IPS DF 4.7 (cell line): ENCODE data around the gene TRIM28.

Source experiments
- DNase-seq: peaks from one replicate; pipeline ENCODE4 v3.0.0-alpha.2; 2013; ENCODE audit warnings: low spot score; ENCODE audit errors: extremely low read depth

The TRIM28 gene

DNA sequence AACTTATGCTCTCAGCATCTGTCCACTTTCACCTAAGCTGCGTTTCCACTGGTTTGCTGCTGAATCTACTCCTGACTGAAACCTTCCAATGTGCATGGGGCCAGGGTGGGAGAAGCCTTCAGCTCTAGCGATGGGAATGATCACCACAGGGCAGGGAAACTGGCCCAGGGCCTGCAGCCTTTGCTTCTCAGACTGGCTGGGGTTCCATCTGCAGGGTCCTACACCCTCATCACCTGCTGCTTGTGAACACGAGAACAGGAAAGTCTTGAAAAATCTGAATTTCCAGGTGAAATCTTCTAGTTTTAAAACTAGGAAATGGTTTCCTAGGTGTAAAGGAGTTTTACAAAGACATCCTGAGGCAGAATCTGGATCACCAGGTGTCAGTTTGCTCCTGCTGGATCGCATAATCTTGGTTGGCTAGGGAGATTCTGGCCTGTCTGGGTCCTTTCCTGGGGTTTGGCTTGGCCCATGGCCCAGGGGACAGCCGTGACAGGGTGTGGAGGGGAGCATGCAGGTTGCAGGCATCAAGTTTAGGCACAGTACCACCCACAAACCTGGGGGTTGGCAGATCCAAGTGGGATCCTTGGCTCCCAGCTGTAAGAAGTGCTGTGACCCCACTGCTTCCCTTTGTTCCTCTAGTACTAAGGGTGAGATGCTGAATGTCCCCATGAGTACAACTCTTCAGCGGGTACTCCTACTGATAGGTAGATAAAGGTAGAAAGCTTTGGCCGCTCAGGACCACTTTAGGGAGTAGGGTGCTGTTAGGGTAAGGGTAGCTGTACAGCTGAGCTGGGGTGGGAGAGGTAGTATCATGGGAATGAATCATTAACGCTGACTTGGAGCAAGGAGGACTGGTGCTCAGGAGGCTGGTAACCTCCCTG, 16.4 kb downstream of the TRIM28 start:
- no peak for DNase-seq

DNA sequence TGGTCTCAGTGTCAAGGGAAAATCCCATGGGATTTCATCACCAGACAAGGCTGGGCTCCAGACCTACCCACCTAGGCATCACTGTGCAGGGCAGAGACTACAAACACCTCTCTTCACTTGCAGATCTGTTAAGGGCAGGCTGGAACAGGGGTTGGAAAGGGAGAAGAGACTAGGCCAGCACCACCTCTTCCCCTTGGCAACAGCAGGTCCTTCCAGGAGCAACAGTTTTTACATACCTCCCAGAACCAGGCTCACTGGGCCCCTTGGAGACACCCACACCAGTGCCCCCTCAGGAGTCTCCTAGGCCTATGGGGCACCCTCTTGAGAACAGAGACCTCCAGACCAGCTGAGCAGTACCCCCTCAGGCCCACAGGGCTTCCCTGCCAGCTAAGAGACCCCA, 17.1 kb downstream of the TRIM28 start:
- DNase-seq = no peak

DNA sequence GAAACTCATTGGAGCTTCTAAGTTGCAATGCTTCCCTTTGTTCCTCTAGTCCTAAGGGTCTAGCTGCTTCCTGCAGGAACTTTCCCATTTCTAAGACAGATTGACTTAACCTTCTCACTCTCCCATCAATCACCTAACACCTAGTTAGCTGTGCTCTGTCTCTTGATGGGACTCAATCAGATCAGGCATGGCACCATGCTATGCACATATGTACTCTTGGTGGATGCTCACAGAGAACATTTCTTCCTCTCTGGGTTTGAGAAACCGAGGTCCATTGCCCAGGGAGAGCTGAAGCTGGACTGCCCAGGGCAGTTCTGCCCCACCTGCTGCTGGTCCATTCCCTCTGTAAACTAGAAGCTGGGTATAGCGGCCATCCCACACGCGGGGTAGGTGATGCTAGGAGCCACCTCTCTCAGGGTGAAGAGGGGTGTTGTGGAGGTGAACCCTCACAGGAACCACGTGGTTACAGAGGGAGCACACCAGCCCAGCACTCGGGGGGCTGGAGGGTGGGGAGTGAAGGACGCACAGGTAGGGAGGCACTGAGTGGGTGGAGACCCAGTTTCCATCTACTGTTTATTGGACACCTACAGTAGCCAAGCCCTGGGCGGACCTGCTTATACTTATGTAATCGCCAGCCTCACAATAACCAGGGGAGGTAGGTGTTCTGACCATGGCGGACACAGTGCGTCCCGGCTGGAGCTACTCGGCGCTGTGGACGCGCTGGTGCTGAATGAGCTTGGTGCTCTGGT, 17.7 kb downstream of the TRIM28 start:
- no peak for DNase-seq

DNA sequence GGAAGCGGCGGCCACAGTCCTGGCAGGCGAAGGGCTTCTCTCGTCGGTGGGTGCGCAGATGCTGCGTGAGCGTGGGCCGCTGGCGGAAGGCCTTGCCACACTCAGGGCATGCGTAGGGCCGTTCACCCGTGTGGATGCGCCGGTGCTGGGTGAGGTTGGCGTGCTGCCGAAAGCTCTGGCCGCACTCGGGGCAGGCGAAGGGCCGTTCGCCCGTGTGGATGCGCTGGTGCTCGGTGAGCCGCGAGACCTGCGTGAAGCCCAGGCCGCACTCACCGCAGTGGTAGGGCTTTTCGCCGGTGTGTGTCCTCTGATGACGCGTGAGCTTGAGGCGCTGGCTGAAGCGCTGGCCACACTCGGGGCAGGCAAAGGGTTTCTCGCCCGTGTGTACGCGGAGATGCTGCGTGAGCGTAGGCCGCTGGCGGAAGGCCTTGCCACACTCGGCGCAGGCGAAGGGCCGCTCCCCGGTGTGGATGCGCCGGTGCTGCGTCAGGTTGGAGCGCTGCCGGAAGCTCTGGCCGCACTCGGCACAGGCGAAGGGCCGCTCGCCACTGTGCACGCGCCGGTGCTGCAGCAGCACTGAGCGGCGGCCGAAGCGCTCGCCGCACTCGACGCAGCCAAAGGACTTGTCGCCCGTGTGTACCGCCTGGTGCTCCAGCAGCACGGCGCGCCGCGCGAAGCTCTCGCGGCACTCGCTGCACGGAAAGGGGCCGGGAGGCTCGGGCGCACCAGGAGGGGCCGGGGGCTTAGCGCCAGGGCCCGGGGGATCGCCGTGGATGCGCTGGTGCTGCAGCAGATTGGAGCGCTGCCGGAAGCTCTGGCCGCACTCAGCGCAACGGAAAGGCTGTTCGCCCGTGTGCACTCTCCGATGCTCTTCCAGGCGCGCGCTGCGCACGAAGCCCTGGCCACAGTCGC, 18.5 kb downstream of the TRIM28 start:
- DNase-seq = no peak

DNA sequence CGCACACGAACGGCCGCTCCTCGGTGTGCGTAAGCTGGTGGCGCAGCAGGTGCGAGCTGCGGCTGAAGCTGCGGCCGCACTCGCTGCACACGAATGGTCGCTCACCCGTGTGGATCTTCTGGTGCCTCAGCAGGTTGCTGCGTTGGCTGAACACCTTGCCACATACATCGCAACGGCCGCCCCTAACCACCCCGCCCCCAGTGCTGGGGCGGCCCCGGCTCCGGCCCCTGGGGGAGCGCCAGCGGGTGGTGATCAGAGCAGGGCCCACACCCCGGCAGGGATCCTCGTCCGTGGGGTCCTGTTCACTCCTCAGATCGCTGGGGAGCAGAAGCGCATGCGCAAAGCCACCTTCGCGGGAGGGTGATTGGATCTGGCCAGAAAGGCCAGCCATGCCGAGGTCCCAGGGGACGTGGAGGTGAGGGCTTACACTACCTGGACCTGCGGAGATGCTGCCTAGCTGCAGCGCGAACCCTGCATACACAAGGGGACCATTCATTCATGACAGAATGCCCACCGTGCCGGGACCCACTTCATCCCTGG, 19.2 kb downstream of the TRIM28 start:
- DNase-seq = no peak

DNA sequence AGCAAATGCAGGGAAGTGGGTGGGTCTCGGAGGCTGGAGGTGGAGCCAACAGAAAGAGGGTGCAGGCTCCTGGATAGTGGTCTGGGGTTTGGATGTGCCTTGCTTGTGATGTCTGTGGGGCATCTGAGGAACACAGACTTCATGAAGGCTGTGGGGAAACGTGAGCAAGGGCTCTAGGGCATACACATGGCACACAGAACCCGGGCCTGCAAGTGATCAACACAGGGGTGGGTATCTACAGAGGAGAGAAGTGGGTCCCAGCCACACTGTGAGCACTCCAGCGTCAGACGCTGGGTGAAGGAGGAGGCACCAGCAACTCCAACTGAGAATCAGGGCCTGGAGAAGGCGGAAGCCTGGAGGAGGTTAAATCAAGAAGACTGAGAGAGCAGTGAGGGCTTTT, 20.0 kb downstream of the TRIM28 start:
- no peak for DNase-seq

DNA sequence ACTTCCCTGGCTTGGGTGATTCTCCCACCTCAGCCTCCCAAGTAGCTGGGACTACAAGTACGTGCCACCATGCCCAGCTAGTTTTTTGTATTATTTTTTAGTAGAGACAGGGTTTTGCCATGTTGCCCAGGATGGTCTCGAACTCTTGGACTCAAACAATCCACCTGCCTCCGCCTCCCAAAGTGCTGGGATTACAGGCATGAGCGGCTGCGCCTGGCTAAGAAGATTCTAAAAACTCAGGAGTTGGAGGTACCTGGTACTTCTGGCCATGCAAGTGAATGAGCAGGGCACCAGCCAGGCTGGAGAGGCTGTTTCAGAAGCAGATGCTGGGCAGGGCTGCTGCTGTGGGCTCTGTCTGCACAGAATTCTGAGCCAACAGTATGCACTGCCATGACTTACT, 23.1 kb downstream of the TRIM28 start:
- no peak for DNase-seq

DNA sequence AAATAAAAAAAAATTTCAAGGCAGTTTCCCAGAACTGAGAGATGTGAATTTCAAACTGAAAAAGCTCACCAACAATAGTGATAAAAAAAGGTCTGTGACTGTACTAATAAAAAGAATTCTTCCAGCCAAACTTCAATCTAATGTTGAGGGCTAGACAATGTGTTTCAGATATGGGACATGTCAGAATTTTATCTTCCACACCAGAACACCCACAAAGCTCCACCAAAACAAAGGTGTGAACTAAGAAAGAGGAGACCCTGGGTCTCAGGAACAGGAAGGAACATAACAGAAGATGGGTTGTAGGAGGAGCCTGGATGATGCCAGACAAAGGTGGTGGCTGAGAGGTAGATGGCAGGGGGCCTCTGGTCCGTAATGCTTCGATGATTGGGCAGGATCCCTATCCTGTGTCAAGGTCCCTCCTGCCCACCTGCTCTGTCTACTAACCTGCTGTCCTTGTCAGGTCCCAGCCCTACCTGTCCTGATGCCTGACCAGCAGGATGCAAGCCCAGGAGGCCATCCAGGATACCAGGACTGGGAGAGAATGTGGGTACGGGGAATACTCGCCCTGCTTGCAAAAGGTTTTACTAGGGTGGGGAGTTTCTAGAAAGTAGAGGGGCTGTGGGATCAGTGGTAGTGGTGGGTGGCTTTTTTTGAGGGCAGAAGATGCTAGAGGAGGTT, 24.7 kb downstream of the TRIM28 start:
- no peak for DNase-seq

DNA sequence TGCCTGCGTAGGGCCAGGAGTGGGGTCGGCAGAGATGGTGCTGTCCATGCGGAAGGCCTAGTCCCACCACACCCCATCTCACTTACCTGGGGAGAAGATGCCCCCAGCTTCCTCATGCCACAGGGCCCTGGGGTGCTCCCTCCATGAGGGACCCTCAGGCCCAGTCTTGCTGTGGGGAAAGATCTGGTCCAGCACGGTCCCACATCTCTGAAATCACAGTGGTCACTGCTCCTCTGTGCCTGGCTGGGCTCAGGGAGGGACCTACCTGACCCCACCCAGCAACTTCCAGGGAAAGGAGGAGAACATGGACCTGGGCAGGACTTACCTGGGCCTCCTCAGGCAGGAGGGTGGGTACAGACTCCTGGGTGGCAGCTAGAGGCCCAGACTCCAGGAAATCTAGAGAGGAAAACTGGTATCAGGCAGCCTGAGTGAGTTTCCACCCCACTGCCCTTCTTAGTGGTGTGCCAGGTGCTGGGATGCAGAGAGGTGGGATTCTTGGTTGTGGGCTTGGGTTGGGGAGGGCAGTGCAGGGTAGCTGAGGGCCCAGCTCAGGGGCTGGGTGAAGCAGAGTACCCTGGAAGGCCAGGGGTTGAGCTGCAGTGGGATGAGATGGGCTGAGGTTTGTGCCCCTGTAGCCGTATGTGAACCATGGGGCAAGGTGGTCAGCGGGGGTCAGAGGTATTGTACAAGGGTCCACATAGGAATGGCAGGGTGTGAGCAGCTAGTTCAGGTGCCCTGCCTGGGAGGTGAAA, 25.5 kb downstream of the TRIM28 start:
- DNase-seq = no peak

DNA sequence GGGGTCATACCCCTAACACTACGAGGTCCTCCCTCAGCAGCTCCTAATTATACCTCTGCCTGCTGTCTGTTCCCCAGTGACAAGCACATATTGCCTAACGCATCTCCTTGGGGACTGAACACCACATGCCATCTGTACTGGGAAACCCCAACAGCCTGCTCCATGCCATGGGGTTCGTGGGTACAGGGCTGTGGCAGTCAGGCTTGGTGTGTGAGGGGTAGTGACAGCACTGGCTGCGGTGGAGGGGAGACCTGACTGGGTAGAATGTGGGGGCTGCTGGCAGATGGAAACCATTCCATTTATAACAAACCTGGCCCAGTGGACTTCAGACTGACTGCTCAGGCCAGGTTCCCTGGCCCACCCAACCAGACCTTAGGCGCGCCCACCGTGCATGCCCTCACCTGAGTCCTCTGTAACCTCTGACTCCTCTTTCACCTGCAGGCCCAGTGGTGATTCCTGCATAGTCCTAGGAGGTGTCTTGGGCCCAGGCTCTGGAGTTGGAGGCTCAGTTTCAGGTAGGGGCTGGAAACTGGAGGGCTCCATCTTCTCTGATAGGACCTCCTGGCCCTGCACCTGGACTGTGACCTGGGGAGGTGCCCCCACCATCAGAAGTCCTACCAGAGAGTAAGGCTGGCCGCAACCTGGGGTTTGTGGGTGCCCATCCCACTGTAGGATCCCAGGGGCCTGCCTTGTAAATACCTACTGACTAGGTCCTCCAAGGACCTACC, 26.2 kb downstream of the TRIM28 start:
- DNase-seq = no peak

DNA sequence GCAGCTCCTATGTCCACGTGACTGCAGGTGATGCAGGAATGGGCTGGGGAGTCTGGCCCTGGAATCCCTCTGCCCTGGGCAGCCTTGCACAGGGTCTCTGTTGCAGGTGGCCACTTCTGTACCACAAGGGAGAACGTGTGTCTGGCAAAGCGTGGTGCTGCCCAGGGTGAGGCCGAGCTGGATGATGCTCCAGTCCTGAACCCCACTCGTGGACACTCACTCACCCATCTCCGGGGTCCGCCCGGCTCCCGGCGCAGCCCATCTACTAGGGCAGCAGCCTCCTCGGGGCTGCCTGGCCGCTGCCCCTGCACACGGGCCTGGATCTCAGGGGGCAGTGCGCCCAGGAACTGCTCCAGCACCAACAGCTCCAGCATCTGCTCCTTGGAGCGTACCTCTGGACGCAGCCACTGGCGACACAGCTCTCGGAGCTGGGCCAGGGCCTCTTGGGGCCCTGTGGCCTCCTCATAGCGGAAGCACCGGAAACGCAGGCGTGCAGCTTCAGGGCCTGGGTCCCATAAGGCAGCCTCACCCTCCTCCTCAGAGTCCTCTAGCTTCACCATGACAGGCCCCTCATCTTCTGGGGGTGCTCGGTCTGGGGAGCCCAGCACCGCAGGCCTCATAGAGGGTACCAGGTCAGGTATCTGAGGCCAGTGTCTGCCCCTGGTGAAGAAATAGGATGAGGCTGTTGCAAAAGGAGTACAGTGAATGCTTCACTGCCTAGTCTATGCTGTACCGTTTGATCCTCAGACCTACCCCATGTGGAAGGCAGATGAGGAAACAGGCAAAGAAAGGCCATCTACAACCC, 27.1 kb downstream of the TRIM28 start:
- DNase-seq = no peak

DNA sequence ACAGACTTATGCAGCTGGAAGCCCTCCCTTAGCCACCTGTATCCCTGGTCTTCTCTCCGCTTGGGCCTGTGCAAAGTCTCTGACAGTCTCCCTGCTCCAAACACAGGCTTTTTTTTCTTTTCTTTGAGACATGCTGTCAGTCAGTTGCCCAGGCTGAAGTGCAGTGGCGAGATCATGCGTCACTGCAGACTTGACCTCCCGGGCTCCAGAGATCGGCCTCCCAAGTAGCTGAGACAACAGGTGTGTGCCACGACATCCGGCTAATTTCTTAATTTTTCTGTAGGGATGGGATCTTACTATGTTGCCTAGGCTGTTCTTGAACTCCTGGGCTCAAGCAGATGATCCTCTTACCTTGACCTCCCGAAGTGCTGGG, 27.7 kb downstream of the TRIM28 start:
- DNase-seq = no peak

DNA sequence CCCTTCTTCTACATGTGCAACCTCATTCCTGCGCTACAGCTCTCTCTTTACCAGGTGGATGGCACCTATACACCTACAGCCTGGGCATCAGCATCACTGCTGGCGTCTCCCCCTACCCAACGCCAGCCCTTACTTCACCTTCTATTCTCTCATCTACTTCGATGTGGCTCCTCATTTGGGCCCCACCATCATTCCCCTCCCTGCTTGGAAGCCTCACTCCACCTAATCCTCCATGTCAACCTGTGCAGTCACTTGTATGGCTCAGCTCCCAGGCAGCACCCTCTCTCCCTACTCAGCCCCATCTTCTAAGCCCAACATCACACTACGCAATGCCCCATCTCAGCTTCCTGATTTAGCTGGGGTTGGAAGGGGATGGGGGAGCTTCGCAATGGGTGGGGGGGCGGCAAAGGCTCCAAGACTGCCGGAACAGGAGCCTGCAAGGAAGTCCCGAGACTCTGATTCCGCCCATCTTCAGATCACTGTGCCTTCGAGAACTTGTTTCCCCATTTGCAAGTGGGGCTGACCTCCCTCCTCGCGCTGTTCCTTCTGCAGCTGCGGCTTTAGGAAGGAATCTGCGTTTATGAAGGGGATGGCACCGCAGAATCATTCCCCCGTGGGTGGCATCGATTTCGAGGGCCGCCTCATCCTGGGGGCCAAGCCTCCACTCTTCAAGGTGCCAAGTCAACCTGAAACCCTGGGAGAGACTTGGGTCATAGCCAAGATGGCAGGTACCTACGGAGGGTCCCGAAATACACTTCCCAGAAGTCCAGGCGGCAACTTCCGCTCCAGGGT, 28.4 kb downstream of the TRIM28 start:
- no peak for DNase-seq

DNA sequence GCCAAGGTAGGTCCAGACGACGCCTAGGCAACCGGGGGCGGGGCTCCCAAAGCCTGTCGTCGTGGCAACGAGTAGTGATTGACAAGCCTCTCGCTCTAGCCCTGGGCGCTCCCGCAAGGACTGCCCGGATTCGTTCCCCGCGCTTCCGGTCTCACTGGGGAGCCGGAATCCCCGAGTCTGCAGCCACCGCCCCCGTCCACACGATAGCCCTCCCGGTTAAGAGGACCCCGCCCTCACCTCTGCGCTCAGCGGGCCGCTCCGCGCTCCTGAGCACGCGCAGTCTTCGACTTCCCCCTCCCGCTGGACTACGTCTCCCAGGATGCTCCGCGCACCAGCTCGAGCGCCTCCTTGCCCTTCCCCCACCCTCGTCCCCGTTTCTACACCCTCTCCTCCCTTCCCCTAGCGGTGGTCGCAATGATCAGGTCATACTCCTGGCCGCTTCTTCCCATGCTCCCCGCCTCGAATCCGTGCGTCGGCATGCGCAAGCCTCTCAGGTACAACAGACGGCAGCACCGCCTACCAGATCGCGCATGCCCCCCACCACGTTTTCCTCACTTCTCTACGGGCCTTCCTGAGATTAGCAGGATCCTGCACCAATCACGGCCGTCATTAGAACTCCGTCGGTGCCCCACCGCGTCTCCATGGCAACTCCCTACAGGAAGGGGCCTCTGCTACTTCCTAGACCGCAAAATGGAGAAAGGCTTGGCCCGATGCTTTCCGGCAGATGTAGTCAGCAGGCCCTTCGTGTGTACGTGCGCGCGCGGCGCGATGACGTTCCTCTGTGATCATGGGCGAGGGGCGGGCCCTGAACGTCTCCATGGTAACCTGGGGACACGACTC, 29.2 kb downstream of the TRIM28 start, which contains the start of gene MZF1:
MZF1 (minus strand) TSS at position 518 of the 840 bp plus-strand sequence. CDS start 1,946 bp downstream, outside the sequence.
- DNase-seq = no peak

DNA sequence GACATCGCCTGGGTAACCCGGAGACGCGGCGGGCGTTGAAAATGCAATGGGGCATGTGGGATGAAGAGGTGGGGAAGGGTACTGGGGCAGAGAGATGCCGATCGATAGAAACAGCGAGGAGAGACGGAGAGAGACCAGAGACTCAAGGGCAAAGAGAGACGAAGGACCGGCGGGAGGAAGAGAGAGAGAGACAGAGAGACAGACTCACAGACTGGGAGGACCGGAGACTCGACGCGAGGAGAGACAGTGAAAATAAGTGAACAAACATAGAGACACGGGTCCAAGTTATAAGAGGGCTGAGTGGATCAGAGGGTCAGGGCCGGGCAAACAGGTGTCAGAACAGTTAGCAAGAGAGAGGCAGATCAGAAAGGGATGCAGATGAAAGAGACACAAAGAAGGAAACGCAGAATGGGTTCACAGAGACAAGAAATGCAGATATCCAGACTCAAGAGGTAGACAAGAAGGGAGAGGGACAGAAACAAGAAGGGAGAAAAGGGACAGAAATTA, 29.8 kb downstream of the TRIM28 start:
- DNase-seq = no peak

DNA sequence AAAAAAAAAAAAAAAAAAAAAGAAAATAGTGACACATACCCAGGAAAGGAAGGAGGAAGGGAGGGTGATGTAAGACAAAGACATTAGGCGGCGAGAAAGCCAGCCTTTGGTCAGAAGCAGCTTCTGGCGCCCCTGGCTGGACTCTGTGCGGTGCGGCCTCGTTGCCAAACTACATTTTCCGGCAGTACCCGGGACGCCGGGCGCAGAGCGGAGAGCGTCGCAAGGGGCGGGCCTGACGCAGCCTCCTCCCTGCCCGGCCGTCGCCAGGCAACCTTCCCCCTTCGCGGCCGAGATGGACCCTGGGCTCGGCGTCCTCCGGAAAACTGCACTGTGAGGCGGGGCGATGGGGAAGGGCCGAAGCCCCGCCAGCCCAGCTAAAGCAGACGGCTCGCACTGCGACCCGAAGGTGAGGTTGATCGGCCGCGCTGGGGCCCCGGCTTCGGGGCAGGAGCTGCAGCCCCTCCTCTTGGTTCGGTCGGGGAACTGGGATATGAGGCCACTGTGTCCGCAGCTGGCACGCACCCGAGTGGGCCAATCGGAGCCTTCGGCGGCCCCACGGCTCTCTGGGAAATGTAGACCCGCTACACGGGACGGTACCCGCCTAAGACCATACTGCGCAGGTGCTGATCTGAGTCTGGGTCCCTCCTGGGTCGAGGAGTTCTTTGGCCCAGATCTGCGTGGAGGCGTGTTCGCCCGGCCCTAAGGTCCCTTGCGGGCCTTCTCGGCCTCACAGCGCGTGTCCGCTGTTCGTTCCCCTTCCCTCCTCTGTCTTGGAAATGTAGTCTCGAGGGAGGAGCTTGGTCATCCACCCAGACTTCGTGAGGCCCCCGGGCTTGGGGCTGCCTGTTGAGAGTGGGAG, 31.5 kb downstream of the TRIM28 start:
- no peak for DNase-seq
